Activated T-helper 1 cell treated with anti-CD3 and anti-CD28 coated beads, Interleukin-12 subunit alpha, Interleukin-12 subunit beta, Interleukin-2, Interleukin-4 antibody, amounts not matched to agents 30 ng/mL and 10 ng/mL and 1 ng/mL, durations not matched to agents 14 hours and 24 hours and 36 hours (primary cell): ENCODE results near the gene MEG3. TPM values are rescaled to one million over a fixed set of nuclear protein-coding genes. Genes with fewer than 3 reads are reported as not detected.

Source experiments
- DNase-seq: peaks from one replicate; pipeline ENCODE4 v3.0.0; 2021; ENCODE audit warnings: low spot score
- H3K27ac Mint-ChIP-seq: one replicate; pipeline ENCODE4 v1.8.0; 2021; ENCODE audit warnings: mild to moderate bottlenecking, mixed read lengths
- H3K27me3 Mint-ChIP-seq: one replicate; pipeline ENCODE4 v1.8.0; 2022; ENCODE audit warnings: mild to moderate bottlenecking, moderate library complexity, mixed read lengths; ENCODE audit not compliant: insufficient read depth
- H3K36me3 Mint-ChIP-seq: one replicate; pipeline ENCODE4 v1.8.0; 2021; ENCODE audit warnings: low read depth, mixed read lengths
- H3K4me1 Mint-ChIP-seq: one replicate; pipeline ENCODE4 v1.8.0; 2021; ENCODE audit warnings: low read depth, mixed read lengths
- H3K4me3 Mint-ChIP-seq: one replicate; pipeline ENCODE4 v1.8.0; 2021; ENCODE audit warnings: mild to moderate bottlenecking, moderate library complexity, mixed read lengths
- H3K9me3 Mint-ChIP-seq: one replicate; pipeline ENCODE4 v1.8.0; 2021; ENCODE audit warnings: mixed read lengths
- intact Hi-C: fragments of 100-400 bp; cut with micrococcal nuclease; formaldehyde crosslinking; loops from one replicate; pipeline ENCODE4 v1.15.1; 2024
- total RNA-seq: library from RNA; stranded (reverse); gene quantifications from 2 replicates; pipeline ENCODE4 v1.2.3, GENCODE V29; 2022

Gene MEG3
- total RNA-seq, 1 donor from 2014 or later = not detected

GRCh38 chr14:100822532-100823296, 3.2 kb upstream of the MEG3 start:
- H3K27ac Mint-ChIP-seq = no peak overlapping the region
- peaks cover 22% of the 10 kb centered on the region for H3K27me3 Mint-ChIP-seq
- H3K9me3 Mint-ChIP-seq = peaks cover 5% of the 10 kb centered on the region
- peaks cover 2% of the 10 kb centered on the region for H3K36me3 Mint-ChIP-seq
- no peak overlapping the region for H3K4me3 Mint-ChIP-seq
- H3K4me1 Mint-ChIP-seq = no peaks in the 10 kb centered on the region
- intact Hi-C loops = no loop called here
- no peak for DNase-seq

GRCh38 chr14:100823413-100824080, 2.4 kb upstream of the MEG3 start:
- Mint-ChIP-seq H3K36me3 (peaks cover 2% of the 10 kb centered on the region), H3K4me3 (no peak overlapping the region), H3K27me3 (peaks cover 22% of the 10 kb centered on the region), H3K27ac (no peak overlapping the region), H3K4me1 (no peaks in the 10 kb centered on the region), H3K9me3 (peaks cover 6% of the 10 kb centered on the region)
- DNase-seq = no peak
- intact Hi-C loops = no loop called here

GRCh38 chr14:100824091-100824551, 1.8 kb upstream of the MEG3 start:
- Mint-ChIP-seq H3K9me3 (peaks cover 8% of the 10 kb centered on the region), H3K27ac (no peak overlapping the region), H3K27me3 (peaks cover 23% of the 10 kb centered on the region), H3K4me3 (no peak overlapping the region), H3K36me3 (peaks cover 2% of the 10 kb centered on the region), H3K4me1 (no peaks in the 10 kb centered on the region)
- DNase-seq = no peak
- intact Hi-C loops = no loop called here

GRCh38 chr14:100824901-100825712, 811 bp upstream of the MEG3 start:
- H3K36me3 Mint-ChIP-seq = peaks cover 2% of the 10 kb centered on the region
- no peaks in the 10 kb centered on the region for H3K4me1 Mint-ChIP-seq
- peaks cover 22% of the 10 kb centered on the region for H3K27me3 Mint-ChIP-seq
- peaks cover 8% of the 10 kb centered on the region for H3K9me3 Mint-ChIP-seq
- no peak for DNase-seq
- intact Hi-C loops = no loop called here
- H3K27ac Mint-ChIP-seq = no peak overlapping the region
- no peak overlapping the region for H3K4me3 Mint-ChIP-seq

GRCh38 chr14:100826391-100827100, 628 bp downstream of the MEG3 start:
- peaks cover 22% of the 10 kb centered on the region for H3K27me3 Mint-ChIP-seq
- DNase-seq = no peak
- peaks cover 2% of the 10 kb centered on the region for H3K36me3 Mint-ChIP-seq
- H3K4me3 Mint-ChIP-seq = no peak overlapping the region
- intact Hi-C loops = no loop called here
- no peak overlapping the region for H3K27ac Mint-ChIP-seq
- H3K4me1 Mint-ChIP-seq = no peaks in the 10 kb centered on the region
- H3K9me3 Mint-ChIP-seq = peaks cover 8% of the 10 kb centered on the region

DNA sequence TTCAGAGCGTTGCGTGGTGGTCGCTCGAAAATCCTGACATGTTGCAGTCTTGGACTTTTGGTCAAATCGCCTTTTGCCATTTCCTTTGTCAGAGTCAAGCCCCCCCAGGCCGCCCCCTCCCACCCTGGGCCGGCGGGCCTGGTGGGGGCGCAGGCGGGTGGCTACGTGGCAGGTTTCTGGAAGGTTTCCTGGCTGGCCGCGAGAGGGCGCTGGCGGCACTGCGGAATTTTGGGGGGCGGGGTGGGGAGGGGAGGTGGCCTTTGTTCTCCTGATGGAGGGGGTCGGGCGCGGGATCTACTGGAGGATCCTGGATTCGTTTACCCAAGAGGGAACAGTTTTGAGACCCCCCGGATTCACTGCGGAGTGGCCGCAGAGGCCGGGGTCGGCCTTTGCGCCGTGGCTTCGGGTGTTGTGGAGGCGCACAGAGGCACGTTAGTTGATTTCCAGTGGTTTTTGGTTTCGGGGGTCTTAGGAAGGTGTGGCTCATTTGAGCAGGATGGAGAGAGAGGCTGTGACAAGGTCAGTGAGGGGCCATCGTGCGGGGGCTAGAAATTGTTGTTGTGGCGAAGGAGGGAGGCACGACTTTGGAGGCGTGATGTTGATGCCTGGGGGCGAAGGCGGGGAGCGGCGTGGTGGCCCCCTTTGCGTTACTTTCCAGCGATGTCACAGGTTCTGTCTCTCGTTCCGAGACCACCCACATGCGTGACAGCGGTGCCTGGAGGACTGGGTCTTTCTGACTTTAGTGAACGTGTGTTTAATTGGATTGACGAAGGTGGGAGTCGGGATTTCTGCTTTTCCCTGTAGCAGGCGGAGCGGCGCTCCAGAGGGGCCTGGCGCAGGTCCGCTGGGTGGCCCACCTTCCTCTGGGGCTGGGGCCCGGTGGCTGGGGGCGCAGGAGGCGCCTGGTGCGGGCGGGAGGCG, 1.4 kb downstream of the MEG3 start:
- H3K27me3 Mint-ChIP-seq = peaks cover 23% of the 10 kb centered on the region
- no peak overlapping the region for H3K4me3 Mint-ChIP-seq
- H3K27ac Mint-ChIP-seq = no peak overlapping the region
- H3K9me3 Mint-ChIP-seq = peaks cover 8% of the 10 kb centered on the region
- H3K4me1 Mint-ChIP-seq = no peaks in the 10 kb centered on the region
- DNase-seq = no peak
- peaks cover 2% of the 10 kb centered on the region for H3K36me3 Mint-ChIP-seq
- intact Hi-C loops = no loop called here

- Mint-ChIP-seq H3K4me3 (no peak overlapping the region), H3K4me1 (no peaks in the 10 kb centered on the region), H3K27me3 (peaks cover 23% of the 10 kb centered on the region), H3K27ac (peak overlapping the region; percentile 44), H3K36me3 (peaks cover 2% of the 10 kb centered on the region), H3K9me3 (peaks cover 8% of the 10 kb centered on the region)
- intact Hi-C loops = no loop called here
- DNase-seq = no peak
Observed at GRCh38 chr14:100828031-100828769, 2.3 kb downstream of the MEG3 start.

DNA sequence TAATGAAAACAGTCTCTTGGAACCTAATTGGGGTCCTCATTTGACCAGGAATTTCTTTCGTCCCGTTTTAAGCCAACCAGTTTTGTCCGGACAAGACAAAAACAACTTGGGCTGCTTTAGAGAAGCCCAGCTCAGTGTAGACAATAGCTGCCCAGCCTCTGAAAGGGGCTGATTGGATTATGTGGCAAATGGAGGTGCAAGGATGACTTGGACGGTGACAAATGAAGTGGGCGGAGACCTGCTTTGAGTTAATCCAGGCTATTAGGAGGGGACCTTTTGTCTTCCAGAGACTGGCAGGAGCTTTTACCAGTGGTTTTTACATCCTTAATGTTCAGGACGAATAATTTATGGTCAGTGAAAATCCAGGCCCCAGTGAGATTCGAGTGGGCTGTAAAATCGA, 4.8 kb downstream of the MEG3 start:
- Mint-ChIP-seq H3K4me1 (no peaks in the 10 kb centered on the region), H3K27ac (no peak overlapping the region), H3K36me3 (peaks cover 2% of the 10 kb centered on the region), H3K9me3 (peaks cover 8% of the 10 kb centered on the region), H3K4me3 (no peak overlapping the region), H3K27me3 (peaks cover 12% of the 10 kb centered on the region)
- intact Hi-C loops = no loop called here
- no peak for DNase-seq

DNA sequence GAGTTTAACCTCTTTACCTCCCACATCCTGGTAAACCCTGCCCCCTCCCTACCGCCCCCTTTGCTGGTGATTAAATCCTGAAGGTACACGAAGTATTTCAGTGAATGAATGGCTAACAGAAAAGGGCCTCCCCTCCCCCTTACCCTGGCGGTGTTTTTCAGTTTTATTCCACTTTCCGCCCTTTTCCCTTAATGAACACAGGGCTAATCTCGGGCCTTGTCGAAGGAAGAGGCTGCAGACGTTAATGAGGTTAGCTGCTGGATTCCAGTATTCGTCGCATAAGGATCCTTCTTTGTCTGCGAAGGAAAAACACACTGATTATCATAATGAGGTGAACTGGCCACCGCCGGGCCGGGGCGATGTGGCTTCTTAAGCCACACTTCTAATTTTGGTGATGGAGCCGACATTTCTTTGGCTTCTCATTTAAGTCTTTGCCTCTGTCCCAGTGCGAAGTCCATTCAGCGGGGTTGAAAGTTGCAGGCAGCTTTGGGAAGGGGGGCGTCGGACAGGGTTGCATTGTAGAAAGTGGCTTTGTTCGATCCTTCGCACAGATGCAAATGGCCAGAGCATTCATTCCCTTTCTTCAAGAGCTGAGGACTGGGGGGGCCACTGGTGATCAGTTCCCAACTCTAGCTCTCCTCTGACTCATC, 6.5 kb downstream of the MEG3 start:
- Mint-ChIP-seq H3K4me1 (no peaks in the 10 kb centered on the region), H3K36me3 (peaks cover under 1% of the 10 kb centered on the region), H3K4me3 (no peak overlapping the region), H3K27me3 (peaks cover 6% of the 10 kb centered on the region), H3K9me3 (peaks cover 6% of the 10 kb centered on the region), H3K27ac (no peak overlapping the region)
- DNase-seq = no peak
- intact Hi-C loops = no loop called here

DNA sequence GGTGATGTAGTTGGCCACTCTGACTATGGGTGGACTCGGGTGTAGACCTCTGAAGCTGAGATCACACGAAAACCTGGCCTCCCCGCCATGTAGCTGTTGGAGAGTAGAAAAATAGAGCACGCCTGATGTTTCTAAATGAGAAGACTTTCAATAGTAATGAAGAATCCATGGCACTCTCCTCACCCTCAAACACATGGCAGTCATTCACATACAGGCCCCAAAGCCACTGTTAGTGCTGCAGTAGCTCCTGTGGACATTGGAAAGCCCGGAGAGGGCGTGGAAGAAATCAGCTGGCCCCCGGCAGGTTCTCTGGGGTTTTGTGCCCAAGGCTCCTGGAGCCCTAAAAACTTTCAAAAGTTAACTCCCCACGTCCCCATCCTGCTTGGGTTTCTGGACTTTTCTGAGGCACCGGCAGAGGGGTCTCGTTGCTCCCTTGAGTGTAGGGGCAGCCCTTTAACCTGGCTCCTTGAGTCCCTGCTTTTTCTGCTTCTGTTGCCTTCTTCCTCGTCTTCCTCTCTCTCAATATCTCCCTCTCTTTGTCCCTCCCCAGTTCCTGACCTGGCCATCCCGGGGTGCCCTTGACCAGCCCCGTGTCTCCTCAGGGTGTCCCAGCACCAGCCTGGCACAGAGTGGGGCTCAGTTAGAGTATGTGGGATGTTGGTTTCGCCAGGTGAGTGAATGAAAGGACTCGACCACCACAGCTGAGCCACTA, 8.3 kb downstream of the MEG3 start:
- Mint-ChIP-seq H3K4me3 (no peak overlapping the region), H3K27ac (no peak overlapping the region), H3K27me3 (peaks cover 2% of the 10 kb centered on the region), H3K36me3 (no peaks in the 10 kb centered on the region), H3K9me3 (no peaks in the 10 kb centered on the region), H3K4me1 (no peaks in the 10 kb centered on the region)
- intact Hi-C loops = no loop called here
- DNase-seq = no peak
